ENCODE measurements around the gene AADAC. TPM values are rescaled to one million over a fixed set of nuclear protein-coding genes. Genes with fewer than 3 reads are reported as not detected.

Gene AADAC
- total RNA-seq, 1 donor from 2014 or later = not detected

- Mint-ChIP-seq H3K27me3 (ENCODE audit: low read depth, unreplicated experiment) (no peaks in the 10 kb centered on the region), H3K9me3 (ENCODE audit: unreplicated experiment) (peaks cover 5% of the 10 kb centered on the region), H3K27ac (ENCODE audit: unreplicated experiment) (no peak overlapping the region), H3K4me1 (ENCODE audit: low read depth, unreplicated experiment) (peaks cover 34% of the 10 kb centered on the region), H3K36me3 (ENCODE audit: low read depth, unreplicated experiment) (no peaks in the 10 kb centered on the region), H3K4me3 (ENCODE audit: unreplicated experiment) (no peak overlapping the region)
- peak; percentile 54 for FAIRE-seq
- no peak overlapping the region for H2AFZ ChIP-seq (ENCODE audit: low read depth, low read length)
- H3K4me3 ChIP-seq (ENCODE audit: insufficient read depth, low read depth, low read length) = no peak overlapping the region
- H3K4me1 ChIP-seq (ENCODE audit: insufficient read depth, low read length) = peaks cover 9% of the 10 kb centered on the region
- no peaks in the 10 kb centered on the region for H3K27me3 ChIP-seq (ENCODE audit: insufficient read depth, low read length)
- peak overlapping the region; percentile 37 for H3K27ac ChIP-seq (ENCODE audit: low read depth, low read length)
- peak; percentile 81 for DNase-seq (ENCODE audit: low read depth)
- no peaks in the 10 kb centered on the region for H4K20me1 ChIP-seq (ENCODE audit: insufficient read depth, low read length)
- no peak for TF ChIP-seq CTCF (IDR thresholded peaks at IDR 0.05; ENCODE audit: insufficient read depth, low read depth, low read length)
- no peak for TF ChIP-seq EZH2 (IDR thresholded peaks at IDR 0.05; ENCODE audit: insufficient read depth, low read length)
- no peaks in the 10 kb centered on the region for H3K79me2 ChIP-seq (ENCODE audit: insufficient read depth, low read length)
- no peak overlapping the region for H3K9ac ChIP-seq (ENCODE audit: low read length)
- H3K9me3 ChIP-seq (ENCODE audit: insufficient read depth, low read depth, low read length) = no peaks in the 10 kb centered on the region
- H3K36me3 ChIP-seq (ENCODE audit: insufficient read depth, low read length) = no peaks in the 10 kb centered on the region
- peak overlapping the region; percentile 54 for H3K4me2 ChIP-seq (ENCODE audit: low read length)
Measured at GRCh38 chr3:151864423-151865101, 50.6 kb downstream of the AADAC start.

- H3K4me3 Mint-ChIP-seq (ENCODE audit: unreplicated experiment) = no peak overlapping the region
- H3K27me3 ChIP-seq (ENCODE audit: insufficient read depth, low read length) = no peaks in the 10 kb centered on the region
- H3K4me2 ChIP-seq (ENCODE audit: low read length) = no peak overlapping the region
- H2AFZ ChIP-seq (ENCODE audit: low read depth, low read length) = peak overlapping the region; percentile 21
- H3K27ac ChIP-seq (ENCODE audit: low read depth, low read length) = no peak overlapping the region
- no peaks in the 10 kb centered on the region for H3K27me3 Mint-ChIP-seq (ENCODE audit: low read depth, unreplicated experiment)
- no peaks in the 10 kb centered on the region for H3K9me3 ChIP-seq (ENCODE audit: insufficient read depth, low read depth, low read length)
- no peak overlapping the region for H3K27ac Mint-ChIP-seq (ENCODE audit: unreplicated experiment)
- H4K20me1 ChIP-seq (ENCODE audit: insufficient read depth, low read length) = no peaks in the 10 kb centered on the region
- TF ChIP-seq CTCF (IDR thresholded peaks at IDR 0.05; ENCODE audit: insufficient read depth, low read depth, low read length) = no peak
- no peak overlapping the region for H3K9ac ChIP-seq (ENCODE audit: low read length)
- DNase-seq (ENCODE audit: low read depth) = no peak
- H3K79me2 ChIP-seq (ENCODE audit: insufficient read depth, low read length) = no peaks in the 10 kb centered on the region
- peak; percentile 23 for FAIRE-seq
- H3K9me3 Mint-ChIP-seq (ENCODE audit: unreplicated experiment) = peaks cover 5% of the 10 kb centered on the region
- H3K4me3 ChIP-seq (ENCODE audit: insufficient read depth, low read depth, low read length) = no peak overlapping the region
- H3K36me3 Mint-ChIP-seq (ENCODE audit: low read depth, unreplicated experiment) = no peaks in the 10 kb centered on the region
- H3K4me1 ChIP-seq (ENCODE audit: insufficient read depth, low read length) = peaks cover 9% of the 10 kb centered on the region
- H3K36me3 ChIP-seq (ENCODE audit: insufficient read depth, low read length) = no peaks in the 10 kb centered on the region
- H3K4me1 Mint-ChIP-seq (ENCODE audit: low read depth, unreplicated experiment) = peaks cover 25% of the 10 kb centered on the region
Measured at GRCh38 chr3:151866711-151867410, 52.9 kb downstream of the AADAC start.

- H3K27me3 ChIP-seq (ENCODE audit: insufficient read depth, low read length) = no peaks in the 10 kb centered on the region
- H3K36me3 ChIP-seq (ENCODE audit: insufficient read depth, low read length) = no peaks in the 10 kb centered on the region
- no peak overlapping the region for H3K27ac Mint-ChIP-seq (ENCODE audit: unreplicated experiment)
- no peak overlapping the region for H2AFZ ChIP-seq (ENCODE audit: low read depth, low read length)
- peaks cover 9% of the 10 kb centered on the region for H3K4me1 ChIP-seq (ENCODE audit: insufficient read depth, low read length)
- H3K4me2 ChIP-seq (ENCODE audit: low read length) = no peak overlapping the region
- H3K27ac ChIP-seq (ENCODE audit: low read depth, low read length) = no peak overlapping the region
- H3K9me3 ChIP-seq (ENCODE audit: insufficient read depth, low read depth, low read length) = no peaks in the 10 kb centered on the region
- TF ChIP-seq EZH2 (IDR thresholded peaks at IDR 0.05; ENCODE audit: insufficient read depth, low read length) = no peak
- no peak for TF ChIP-seq CTCF (IDR thresholded peaks at IDR 0.05; ENCODE audit: insufficient read depth, low read depth, low read length)
- H4K20me1 ChIP-seq (ENCODE audit: insufficient read depth, low read length) = no peaks in the 10 kb centered on the region
- peaks cover 5% of the 10 kb centered on the region for H3K9me3 Mint-ChIP-seq (ENCODE audit: unreplicated experiment)
- H3K79me2 ChIP-seq (ENCODE audit: insufficient read depth, low read length) = no peaks in the 10 kb centered on the region
- no peak overlapping the region for H3K9ac ChIP-seq (ENCODE audit: low read length)
- no peak for FAIRE-seq
- no peak for DNase-seq (ENCODE audit: low read depth)
- no peaks in the 10 kb centered on the region for H3K36me3 Mint-ChIP-seq (ENCODE audit: low read depth, unreplicated experiment)
- H3K27me3 Mint-ChIP-seq (ENCODE audit: low read depth, unreplicated experiment) = no peaks in the 10 kb centered on the region
- peaks cover 24% of the 10 kb centered on the region for H3K4me1 Mint-ChIP-seq (ENCODE audit: low read depth, unreplicated experiment)
- no peak overlapping the region for H3K4me3 ChIP-seq (ENCODE audit: insufficient read depth, low read depth, low read length)
- H3K4me3 Mint-ChIP-seq (ENCODE audit: unreplicated experiment) = no peak overlapping the region
Measured at GRCh38 chr3:151867666-151868065, 53.8 kb downstream of the AADAC start.
